Kidney (tissue), 14 donors: ENCODE results near the gene MAU2. TPM values are rescaled to one million over a fixed set of nuclear protein-coding genes. Genes with fewer than 3 reads are reported as not detected.

Experiments used
- DNase-seq, 5 donors: peaks; one replicate each; pipeline ENCODE4 v3.0.0-alpha.2; 2013 to 2020
- FAIRE-seq: peaks from 2 replicates; lab custom pipeline; 2012; peaks lifted over from hg19 to GRCh38; lab: Jason Lieb, UNC
- H3K27ac ChIP-seq, 2 donors: one replicate each; pipeline ENCODE4 v1.7.0; 2013; ENCODE audit warnings: low read depth in 2 of 2, low read length in 2 of 2, inconsistent platforms in 1 of 2
- H3K27me3 ChIP-seq: one replicate; pipeline ENCODE4 v1.7.1; 2013; ENCODE audit warnings: low read length, inconsistent platforms; ENCODE audit not compliant: control insufficient read depth, insufficient read depth
- H3K36me3 ChIP-seq, 3 donors: one replicate each; pipeline versions ENCODE4 v1.7.0 to v1.7.1; 2013; ENCODE audit warnings: low read length in 3 of 3, control low read depth in 1 of 3, inconsistent platforms in 1 of 3; ENCODE audit not compliant: insufficient read depth in 3 of 3, control insufficient read depth in 2 of 3
- H3K4me1 ChIP-seq, 3 donors: one replicate each; pipeline versions ENCODE4 v1.7.0 to v1.7.1; 2013; ENCODE audit warnings: low read length in 3 of 3, inconsistent platforms in 1 of 3, low read depth in 1 of 3; ENCODE audit not compliant: control insufficient read depth in 2 of 3, insufficient read depth in 2 of 3
- H3K4me3 ChIP-seq, 3 donors: one replicate each; pipeline versions ENCODE4 v1.7.0 to v1.8.1; 2013; ENCODE audit warnings: low read length in 3 of 3, control low read depth in 1 of 3, inconsistent platforms in 1 of 3
- H3K9ac ChIP-seq, 3 donors: one replicate each; pipeline versions ENCODE4 v1.7.0 to v1.7.1; 2013; ENCODE audit warnings: low read length in 3 of 3, control low read depth in 1 of 3, inconsistent platforms in 1 of 3
- H3K9me3 ChIP-seq, 3 donors: one replicate each; pipeline versions ENCODE4 v1.7.0 to v1.7.1; 2013; ENCODE audit warnings: low read length in 3 of 3, control low read depth in 1 of 3, inconsistent platforms in 1 of 3; ENCODE audit not compliant: control insufficient read depth in 2 of 3, insufficient read depth in 1 of 3
- CTCF ChIP-seq: IDR thresholded peaks from 3 replicates; pipeline ENCODE4 v1.5.1; 2012; ENCODE audit warnings: mild to moderate bottlenecking, moderate library complexity, borderline replicate concordance; ENCODE audit not compliant: insufficient read depth; ENCODE audit errors: extremely low read depth
- intact Hi-C: fragments of 100-400 bp; cut with DNase I; formaldehyde crosslinking; loops from one replicate; pipeline ENCODE4 v1.11.1; 2022
- polyA plus RNA-seq: library from polyadenylated mRNA; stranded (reverse); fragments of 350-450 nt; fragmentation: Illumina TruSeq; extraction: RNeasy Lipid Tissue Mini Kit (QIAGEN cat#74804); gene quantifications from one replicate; pipeline ENCODE4 v1.2.3, GENCODE V29; 2014; ENCODE audit warnings: low read depth, low replicate concordance; ENCODE audit not compliant: insufficient read depth
- total RNA-seq: library from RNA; stranded (reverse); fragmentation: NEBNext Ultra II Directional; extraction: Animal tissue kit (Norgen Biotek cat#: 25700); gene quantifications from one replicate; pipeline ENCODE4 v1.2.1, GENCODE V29; 2021
- donor health status: control.
- donor health status: control.
- donor health status: control.
- donor health status: control.
- donor health status: control.
- donor health status: DM: yes; HTN: yes; CAD: no.
- donor health status: Normal renal cell carcinoma (clear cell type).

The MAU2 gene
- total and polyA plus RNA-seq, 2 donors from 2014 or later, result 12.3 to 69.8 TPM

- Histone ChIP-seq H3K4me1 (peaks cover 0 to 37% (median 32%) of the 10 kb centered on the region in 3 donors), H3K9ac (peak overlapping the region in 1 of 3 donors; percentile 41)
- intact Hi-C loops, result no loop called here
These were observed 87.0 kb downstream of the MAU2 start for GRCh38 chr19:19407633-19407930.

More at GRCh38 chr19:19407633-19407930, 87.0 kb downstream of the MAU2 start:
- FAIRE-seq, result no peak
- H3K36me3 ChIP-seq, result no peaks in the 10 kb centered on the region
- no peak overlapping the region for H3K27ac ChIP-seq
- TF ChIP-seq CTCF, result no peak
- no peak for DNase-seq
- H3K4me3 ChIP-seq, result no peak overlapping the region
- H3K9me3 ChIP-seq, result no peaks in the 10 kb centered on the region
- no peaks in the 10 kb centered on the region for H3K27me3 ChIP-seq

Other genes with a start within 250 kb of the MAU2 start
- 23.9 TPM for gene TMEM161A, start 182.4 kb upstream of the MAU2 start, total RNA-seq
- gene TMEM161A, start 182.4 kb upstream of the MAU2 start, polyA plus RNA-seq, result 37.1 TPM
- gene MEF2B, start 150.6 kb upstream of the MAU2 start, total RNA-seq, result 3.4 TPM
- gene MEF2B, start 150.6 kb upstream of the MAU2 start, polyA plus RNA-seq, result 0.47 TPM
- 42.2 TPM for gene BORCS8, start 128.7 kb upstream of the MAU2 start, total RNA-seq
- 51.7 TPM for gene BORCS8, start 128.7 kb upstream of the MAU2 start, polyA plus RNA-seq
- 70.7 TPM for gene RFXANK, start 128.6 kb upstream of the MAU2 start, total RNA-seq
- 133 TPM for gene RFXANK, start 128.6 kb upstream of the MAU2 start, polyA plus RNA-seq
- 15.5 TPM for gene NR2C2AP, start 117.4 kb upstream of the MAU2 start, total RNA-seq
- gene NR2C2AP, start 117.4 kb upstream of the MAU2 start, polyA plus RNA-seq, result 13.5 TPM
- gene NCAN, start 108.9 kb upstream of the MAU2 start, total RNA-seq, result 0.13 TPM
- gene NCAN, start 108.9 kb upstream of the MAU2 start, polyA plus RNA-seq, result not detected
- gene TM6SF2, start 47.5 kb upstream of the MAU2 start, total RNA-seq, result 1.5 TPM
- 10.1 TPM for gene TM6SF2, start 47.5 kb upstream of the MAU2 start, polyA plus RNA-seq
- gene SUGP1, start 320 bp upstream of the MAU2 start, total RNA-seq, result 53.1 TPM
- gene SUGP1, start 320 bp upstream of the MAU2 start, polyA plus RNA-seq, result 34.7 TPM
- gene GATAD2A, start 84.8 kb downstream of the MAU2 start, total RNA-seq, result 91.0 TPM
- 18.0 TPM for gene GATAD2A, start 84.8 kb downstream of the MAU2 start, polyA plus RNA-seq
- gene TSSK6, start 194.7 kb downstream of the MAU2 start, total RNA-seq, result 3.7 TPM
- 1.4 TPM for gene TSSK6, start 194.7 kb downstream of the MAU2 start, polyA plus RNA-seq
- 328 TPM for gene NDUFA13, start 195.4 kb downstream of the MAU2 start, total RNA-seq
- gene NDUFA13, start 195.4 kb downstream of the MAU2 start, polyA plus RNA-seq, result 627 TPM
- gene YJEFN3, start 208.1 kb downstream of the MAU2 start, total RNA-seq, result 3.7 TPM
- 3.1 TPM for gene YJEFN3, start 208.1 kb downstream of the MAU2 start, polyA plus RNA-seq
- gene CILP2, start 217.4 kb downstream of the MAU2 start, total RNA-seq, result 0.41 TPM
- gene CILP2, start 217.4 kb downstream of the MAU2 start, polyA plus RNA-seq, result not detected